Measurements from ENCODE around the gene AQP4. TPM values are rescaled to one million over a fixed set of nuclear protein-coding genes. Genes with fewer than 3 reads are reported as not detected.
A peak's percentile ranks its signal among the peaks of the same experiment; 100 is the strongest.

Gene AQP4
- total and polyA plus RNA-seq, 4 donors: 0.07 to 0.42 (median 0.34) TPM

- no peaks in the 10 kb centered on the region for H3K27me3 ChIP-seq (ENCODE audit: control insufficient read depth in 4 of 4, insufficient read depth in 4 of 4, low read length in 3 of 4)
- H3K4me1 ChIP-seq (ENCODE audit: control insufficient read depth in 4 of 4, insufficient read depth in 4 of 4, low read length in 3 of 4): no peaks in the 10 kb centered on the region
- no peak overlapping the region for H3K27ac ChIP-seq (ENCODE audit: low read depth in 1 of 2, low read length in 2 of 2)
- H3K36me3 ChIP-seq (ENCODE audit: control insufficient read depth in 4 of 4, insufficient read depth in 3 of 4, low read depth in 1 of 4, low read length in 3 of 4): no peaks in the 10 kb centered on the region
- TF ChIP-seq FOXA1 (IDR thresholded peaks at IDR 0.05) (no peak), JUND (IDR thresholded peaks at IDR 0.05) (no peak), TAF1 (conservative IDR thresholded peaks at IDR 0.05) (no peak), GABPA (IDR thresholded peaks at IDR 0.05 in 1 of 2, conservative IDR thresholded peaks at IDR 0.05 in 1 of 2) (no peak)
- H3K9ac ChIP-seq (ENCODE audit: low read depth in 1 of 2, low read length in 2 of 2): no peak overlapping the region
- H3K4me3 ChIP-seq (ENCODE audit: low read depth in 1 of 3, low read length in 3 of 3): no peak overlapping the region
- H3K9me3 ChIP-seq (ENCODE audit: control insufficient read depth in 4 of 4, low read length in 3 of 4): no peaks in the 10 kb centered on the region
- DNase-seq (ENCODE audit: low spot score): no peak
- WGBS: 80% methylated on average over 1 of the region's 1 CpG
Measured at GRCh38 chr18:26806224-26806623, 59.3 kb downstream of the AQP4 start.

GRCh38 chr18:26804519-26804918 lies 61.0 kb downstream of the AQP4 start:
- H3K36me3 ChIP-seq (ENCODE audit: control insufficient read depth in 4 of 4, insufficient read depth in 3 of 4, low read depth in 1 of 4, low read length in 3 of 4): no peaks in the 10 kb centered on the region
- no peak overlapping the region for H3K4me3 ChIP-seq (ENCODE audit: low read depth in 1 of 3, low read length in 3 of 3)
- no peak overlapping the region for H3K27ac ChIP-seq (ENCODE audit: low read depth in 1 of 2, low read length in 2 of 2)
- H3K27me3 ChIP-seq (ENCODE audit: control insufficient read depth in 4 of 4, insufficient read depth in 4 of 4, low read length in 3 of 4): no peaks in the 10 kb centered on the region
- H3K4me1 ChIP-seq (ENCODE audit: control insufficient read depth in 4 of 4, insufficient read depth in 4 of 4, low read length in 3 of 4): no peaks in the 10 kb centered on the region
- WGBS: 15% methylated on average over 1 of the region's 1 CpG
- no peaks in the 10 kb centered on the region for H3K9me3 ChIP-seq (ENCODE audit: control insufficient read depth in 4 of 4, low read length in 3 of 4)
- TF ChIP-seq CTCF (IDR thresholded peaks at IDR 0.05; ENCODE audit: low read depth, low read length, missing input control): peak; percentile 38
- peak; percentile 71 to 81 for TF ChIP-seq RAD21 (IDR thresholded peaks at IDR 0.05)
- no peak for TF ChIP-seq HNF4A (conservative IDR thresholded peaks at IDR 0.05)
- DNase-seq (ENCODE audit: low spot score): no peak
- no peak overlapping the region for H3K9ac ChIP-seq (ENCODE audit: low read depth in 1 of 2, low read length in 2 of 2)

- no peaks in the 10 kb centered on the region for H3K36me3 ChIP-seq (ENCODE audit: control insufficient read depth in 4 of 4, insufficient read depth in 3 of 4, low read depth in 1 of 4, low read length in 3 of 4)
- H3K4me1 ChIP-seq (ENCODE audit: control insufficient read depth in 4 of 4, insufficient read depth in 4 of 4, low read length in 3 of 4): no peaks in the 10 kb centered on the region
- H3K9me3 ChIP-seq (ENCODE audit: control insufficient read depth in 4 of 4, low read length in 3 of 4): no peaks in the 10 kb centered on the region
- no peak overlapping the region for H3K4me3 ChIP-seq (ENCODE audit: low read depth in 1 of 3, low read length in 3 of 3)
- H3K27ac ChIP-seq (ENCODE audit: low read depth in 1 of 2, low read length in 2 of 2): no peak overlapping the region
- H3K9ac ChIP-seq (ENCODE audit: low read depth in 1 of 2, low read length in 2 of 2): no peak overlapping the region
- no peak for DNase-seq (ENCODE audit: low spot score)
- no peaks in the 10 kb centered on the region for H3K27me3 ChIP-seq (ENCODE audit: control insufficient read depth in 4 of 4, insufficient read depth in 4 of 4, low read length in 3 of 4)
- no peak for TF ChIP-seq SP1 (IDR thresholded peaks at IDR 0.05)
- no peak for TF ChIP-seq MAX (IDR thresholded peaks at IDR 0.05)
- TF ChIP-seq ATF3 (IDR thresholded peaks at IDR 0.05): no peak
- TF ChIP-seq NR2F2 (IDR thresholded peaks at IDR 0.05): no peak
- no peak for TF ChIP-seq FOXA1 (IDR thresholded peaks at IDR 0.05)
- TF ChIP-seq REST (IDR thresholded peaks at IDR 0.05): no peak
- TF ChIP-seq RXRA (IDR thresholded peaks at IDR 0.05): no peak
- no peak for TF ChIP-seq CTCF (IDR thresholded peaks at IDR 0.05; ENCODE audit: low read depth, low read length, missing input control)
- no peak for TF ChIP-seq RAD21 (IDR thresholded peaks at IDR 0.05)
- TF ChIP-seq JUND (IDR thresholded peaks at IDR 0.05): no peak
- no peak for TF ChIP-seq TAF1 (conservative IDR thresholded peaks at IDR 0.05)
- TF ChIP-seq HNF4G (IDR thresholded peaks at IDR 0.05): no peak
- no peak for TF ChIP-seq HNF4A (conservative IDR thresholded peaks at IDR 0.05)
- no peak for TF ChIP-seq ZBTB33 (IDR thresholded peaks at IDR 0.05)
- no peak for TF ChIP-seq FOXA2 (IDR thresholded peaks at IDR 0.05)
- no peak for TF ChIP-seq EGR1 (IDR thresholded peaks at IDR 0.05; ENCODE audit: low read depth in 2 of 2)
- no peak for TF ChIP-seq YY1 (IDR thresholded peaks at IDR 0.05)
- TF ChIP-seq GABPA (IDR thresholded peaks at IDR 0.05 in 1 of 2, conservative IDR thresholded peaks at IDR 0.05 in 1 of 2): no peak
Measured at GRCh38 chr18:26803643-26804042, 61.9 kb downstream of the AQP4 start.

All from liver (tissue), 9 donors.